GM12878 (cell line): ENCODE data around the gene NRSN1. TPM values are rescaled to one million over a fixed set of nuclear protein-coding genes. Genes with fewer than 3 reads are reported as not detected.

ENCODE experiments used
- IKZF2 ChIP-seq, 2 experiments: fragments of 450-650 bp; IDR thresholded peaks; 2 replicates each; pipeline ENCODE4 v1.6.1; 2017; ENCODE audit warnings: mild to moderate bottlenecking in 2 of 2, moderate library complexity in 2 of 2
- JUND ChIP-seq: IDR thresholded peaks from 2 replicates; pipeline ENCODE4 v1.6.1; 2012; ENCODE audit warnings: low read depth, mild to moderate bottlenecking, low read length, improper control_type of control experiment, moderate library complexity
- MTA3 ChIP-seq: IDR thresholded peaks from 2 replicates; pipeline ENCODE4 v1.6.1; 2012; ENCODE audit warnings: low read length, inconsistent platforms, borderline replicate concordance
- MXI1 ChIP-seq: fragments of 150-350 bp; IDR thresholded peaks from 2 replicates; pipeline ENCODE4 v1.6.1; 2011; ENCODE audit warnings: low read depth, mild to moderate bottlenecking, inconsistent platforms, low read length, improper control_type of control experiment
- NR2C1 ChIP-seq: fragments of 450-650 bp; IDR thresholded peaks from 2 replicates; pipeline ENCODE4 v1.6.1; 2017; ENCODE audit warnings: antibody characterized with exemption, mild to moderate bottlenecking, moderate library complexity
- RFX5 ChIP-seq: IDR thresholded peaks from 2 replicates; pipeline ENCODE4 v1.6.1; 2011; ENCODE audit warnings: low read depth, low read length, improper control_type of control experiment
- SIN3A ChIP-seq: IDR thresholded peaks from 2 replicates; pipeline ENCODE4 v1.6.1; 2012; ENCODE audit warnings: low read depth, low read length, improper control_type of control experiment
- STAT3 ChIP-seq: IDR thresholded peaks from 2 replicates; pipeline ENCODE4 v1.6.1; 2011; ENCODE audit warnings: low read depth, low read length, improper control_type of control experiment
- polyA plus RNA-seq, 11 experiments: library from polyadenylated mRNA; depleted of rRNA in 4 of 11; unstranded in 6 of 11; stranded (reverse) in 5 of 11; fragments of >200 nt; fragmentation: Nextera tagmentation in 4 of 11; fragmentation: Illumina TruSeq in 1 of 11; extraction: Ambion mirVana in 4 of 11; extraction: Trizol in 1 of 11; gene quantifications; 1 replicate in 1 of 11; 2 replicates in 10 of 11; pipeline versions ENCODE4 v1.2.1 to v1.2.3, GENCODE V29; 2011 to 2016; ENCODE audit warnings: inconsistent platforms in 2 of 11, missing spikeins in 2 of 11, low read depth in 1 of 11
- total RNA-seq, 4 experiments: library from RNA; depleted of rRNA in 3 of 4; stranded (reverse); fragments of >200 nt in 3 of 4; fragmentation: Illumina TruSeq in 1 of 4; extraction: Trizol in 1 of 4; gene quantifications; 2 replicates each; pipeline versions ENCODE4 v1.2.1 to v1.2.3, GENCODE V29; 2013 to 2021
- TF ChIP-seq, protein P1 (sequence below): IDR thresholded peaks from 2 replicates; pipeline ENCODE4 v1.6.1; 2012; ENCODE audit warnings: improper control_type of control experiment, low read depth, low read length; ENCODE audit not compliant: insufficient replicate concordance
- TF ChIP-seq, protein P2 (sequence below): fragments of 450-650 bp; IDR thresholded peaks from 2 replicates; pipeline ENCODE4 v1.6.1; 2017; ENCODE audit warnings: mild to moderate bottlenecking, low read depth, inconsistent platforms; ENCODE audit not compliant: poor library complexity, severe bottlenecking
- TF ChIP-seq, protein P3 (sequence below): fragments of 450-650 bp; formaldehyde crosslinking; IDR thresholded peaks from 2 replicates; pipeline ENCODE4 v1.4.0; 2020; ENCODE audit warnings: mild to moderate bottlenecking, moderate library complexity
- TF ChIP-seq, protein P4 (sequence below): fragments of 450-650 bp; IDR thresholded peaks from 2 replicates; pipeline ENCODE4 v1.6.1; 2018; ENCODE audit warnings: mild to moderate bottlenecking, low read depth, moderate library complexity; ENCODE audit not compliant: partially characterized antibody

Gene NRSN1
- total and polyA plus RNA-seq, 10 of the 15 experiments (the other 5 are each of a cell fraction or from before 2014, with no cell fraction given) = not detected

DNA sequence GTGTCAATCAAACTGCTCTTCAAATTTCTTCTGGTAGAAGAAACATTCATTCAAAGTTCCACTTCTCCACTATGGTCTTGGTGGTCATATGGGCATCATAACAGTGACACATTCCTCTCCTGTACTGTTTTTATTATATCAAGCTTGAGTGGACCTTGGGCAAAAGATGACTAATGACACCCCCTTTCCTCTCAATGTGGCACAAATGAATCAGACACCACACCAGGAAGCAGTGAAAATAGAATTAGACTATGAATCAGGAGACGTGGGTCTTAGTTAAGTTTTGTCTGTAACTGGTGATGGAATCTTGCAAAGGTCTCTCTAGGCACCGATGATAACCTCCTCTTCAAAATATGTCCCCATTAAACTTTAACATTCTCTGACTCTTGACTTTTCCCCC is 9.0 kb upstream of the NRSN1 start (continued):
- TF ChIP-seq, protein P1, sequence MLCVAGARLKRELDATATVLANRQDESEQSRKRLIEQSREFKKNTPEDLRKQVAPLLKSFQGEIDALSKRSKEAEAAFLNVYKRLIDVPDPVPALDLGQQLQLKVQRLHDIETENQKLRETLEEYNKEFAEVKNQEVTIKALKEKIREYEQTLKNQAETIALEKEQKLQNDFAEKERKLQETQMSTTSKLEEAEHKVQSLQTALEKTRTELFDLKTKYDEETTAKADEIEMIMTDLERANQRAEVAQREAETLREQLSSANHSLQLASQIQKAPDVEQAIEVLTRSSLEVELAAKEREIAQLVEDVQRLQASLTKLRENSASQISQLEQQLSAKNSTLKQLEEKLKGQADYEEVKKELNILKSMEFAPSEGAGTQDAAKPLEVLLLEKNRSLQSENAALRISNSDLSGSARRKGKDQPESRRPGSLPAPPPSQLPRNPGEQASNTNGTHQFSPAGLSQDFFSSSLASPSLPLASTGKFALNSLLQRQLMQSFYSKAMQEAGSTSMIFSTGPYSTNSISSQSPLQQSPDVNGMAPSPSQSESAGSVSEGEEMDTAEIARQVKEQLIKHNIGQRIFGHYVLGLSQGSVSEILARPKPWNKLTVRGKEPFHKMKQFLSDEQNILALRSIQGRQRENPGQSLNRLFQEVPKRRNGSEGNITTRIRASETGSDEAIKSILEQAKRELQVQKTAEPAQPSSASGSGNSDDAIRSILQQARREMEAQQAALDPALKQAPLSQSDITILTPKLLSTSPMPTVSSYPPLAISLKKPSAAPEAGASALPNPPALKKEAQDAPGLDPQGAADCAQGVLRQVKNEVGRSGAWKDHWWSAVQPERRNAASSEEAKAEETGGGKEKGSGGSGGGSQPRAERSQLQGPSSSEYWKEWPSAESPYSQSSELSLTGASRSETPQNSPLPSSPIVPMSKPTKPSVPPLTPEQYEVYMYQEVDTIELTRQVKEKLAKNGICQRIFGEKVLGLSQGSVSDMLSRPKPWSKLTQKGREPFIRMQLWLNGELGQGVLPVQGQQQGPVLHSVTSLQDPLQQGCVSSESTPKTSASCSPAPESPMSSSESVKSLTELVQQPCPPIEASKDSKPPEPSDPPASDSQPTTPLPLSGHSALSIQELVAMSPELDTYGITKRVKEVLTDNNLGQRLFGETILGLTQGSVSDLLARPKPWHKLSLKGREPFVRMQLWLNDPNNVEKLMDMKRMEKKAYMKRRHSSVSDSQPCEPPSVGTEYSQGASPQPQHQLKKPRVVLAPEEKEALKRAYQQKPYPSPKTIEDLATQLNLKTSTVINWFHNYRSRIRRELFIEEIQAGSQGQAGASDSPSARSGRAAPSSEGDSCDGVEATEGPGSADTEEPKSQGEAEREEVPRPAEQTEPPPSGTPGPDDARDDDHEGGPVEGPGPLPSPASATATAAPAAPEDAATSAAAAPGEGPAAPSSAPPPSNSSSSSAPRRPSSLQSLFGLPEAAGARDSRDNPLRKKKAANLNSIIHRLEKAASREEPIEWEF = no peak
- TF ChIP-seq MTA3 (no peak), IKZF2 (IDR thresholded peaks at IDR 0.05) (no peak), RFX5 (no peak), JUND (no peak), SIN3A (no peak), MXI1 (no peak), STAT3 (no peak), NR2C1 (no peak)
- TF ChIP-seq, protein P2, sequence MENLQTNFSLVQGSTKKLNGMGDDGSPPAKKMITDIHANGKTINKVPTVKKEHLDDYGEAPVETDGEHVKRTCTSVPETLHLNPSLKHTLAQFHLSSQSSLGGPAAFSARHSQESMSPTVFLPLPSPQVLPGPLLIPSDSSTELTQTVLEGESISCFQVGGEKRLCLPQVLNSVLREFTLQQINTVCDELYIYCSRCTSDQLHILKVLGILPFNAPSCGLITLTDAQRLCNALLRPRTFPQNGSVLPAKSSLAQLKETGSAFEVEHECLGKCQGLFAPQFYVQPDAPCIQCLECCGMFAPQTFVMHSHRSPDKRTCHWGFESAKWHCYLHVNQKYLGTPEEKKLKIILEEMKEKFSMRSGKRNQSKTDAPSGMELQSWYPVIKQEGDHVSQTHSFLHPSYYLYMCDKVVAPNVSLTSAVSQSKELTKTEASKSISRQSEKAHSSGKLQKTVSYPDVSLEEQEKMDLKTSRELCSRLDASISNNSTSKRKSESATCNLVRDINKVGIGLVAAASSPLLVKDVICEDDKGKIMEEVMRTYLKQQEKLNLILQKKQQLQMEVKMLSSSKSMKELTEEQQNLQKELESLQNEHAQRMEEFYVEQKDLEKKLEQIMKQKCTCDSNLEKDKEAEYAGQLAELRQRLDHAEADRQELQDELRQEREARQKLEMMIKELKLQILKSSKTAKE = no peak
- TF ChIP-seq, protein P3, sequence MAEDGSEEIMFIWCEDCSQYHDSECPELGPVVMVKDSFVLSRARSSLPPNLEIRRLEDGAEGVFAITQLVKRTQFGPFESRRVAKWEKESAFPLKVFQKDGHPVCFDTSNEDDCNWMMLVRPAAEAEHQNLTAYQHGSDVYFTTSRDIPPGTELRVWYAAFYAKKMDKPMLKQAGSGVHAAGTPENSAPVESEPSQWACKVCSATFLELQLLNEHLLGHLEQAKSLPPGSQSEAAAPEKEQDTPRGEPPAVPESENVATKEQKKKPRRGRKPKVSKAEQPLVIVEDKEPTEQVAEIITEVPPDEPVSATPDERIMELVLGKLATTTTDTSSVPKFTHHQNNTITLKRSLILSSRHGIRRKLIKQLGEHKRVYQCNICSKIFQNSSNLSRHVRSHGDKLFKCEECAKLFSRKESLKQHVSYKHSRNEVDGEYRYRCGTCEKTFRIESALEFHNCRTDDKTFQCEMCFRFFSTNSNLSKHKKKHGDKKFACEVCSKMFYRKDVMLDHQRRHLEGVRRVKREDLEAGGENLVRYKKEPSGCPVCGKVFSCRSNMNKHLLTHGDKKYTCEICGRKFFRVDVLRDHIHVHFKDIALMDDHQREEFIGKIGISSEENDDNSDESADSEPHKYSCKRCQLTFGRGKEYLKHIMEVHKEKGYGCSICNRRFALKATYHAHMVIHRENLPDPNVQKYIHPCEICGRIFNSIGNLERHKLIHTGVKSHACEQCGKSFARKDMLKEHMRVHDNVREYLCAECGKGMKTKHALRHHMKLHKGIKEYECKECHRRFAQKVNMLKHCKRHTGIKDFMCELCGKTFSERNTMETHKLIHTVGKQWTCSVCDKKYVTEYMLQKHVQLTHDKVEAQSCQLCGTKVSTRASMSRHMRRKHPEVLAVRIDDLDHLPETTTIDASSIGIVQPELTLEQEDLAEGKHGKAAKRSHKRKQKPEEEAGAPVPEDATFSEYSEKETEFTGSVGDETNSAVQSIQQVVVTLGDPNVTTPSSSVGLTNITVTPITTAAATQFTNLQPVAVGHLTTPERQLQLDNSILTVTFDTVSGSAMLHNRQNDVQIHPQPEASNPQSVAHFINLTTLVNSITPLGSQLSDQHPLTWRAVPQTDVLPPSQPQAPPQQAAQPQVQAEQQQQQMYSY = no peak
- TF ChIP-seq, protein P4, sequence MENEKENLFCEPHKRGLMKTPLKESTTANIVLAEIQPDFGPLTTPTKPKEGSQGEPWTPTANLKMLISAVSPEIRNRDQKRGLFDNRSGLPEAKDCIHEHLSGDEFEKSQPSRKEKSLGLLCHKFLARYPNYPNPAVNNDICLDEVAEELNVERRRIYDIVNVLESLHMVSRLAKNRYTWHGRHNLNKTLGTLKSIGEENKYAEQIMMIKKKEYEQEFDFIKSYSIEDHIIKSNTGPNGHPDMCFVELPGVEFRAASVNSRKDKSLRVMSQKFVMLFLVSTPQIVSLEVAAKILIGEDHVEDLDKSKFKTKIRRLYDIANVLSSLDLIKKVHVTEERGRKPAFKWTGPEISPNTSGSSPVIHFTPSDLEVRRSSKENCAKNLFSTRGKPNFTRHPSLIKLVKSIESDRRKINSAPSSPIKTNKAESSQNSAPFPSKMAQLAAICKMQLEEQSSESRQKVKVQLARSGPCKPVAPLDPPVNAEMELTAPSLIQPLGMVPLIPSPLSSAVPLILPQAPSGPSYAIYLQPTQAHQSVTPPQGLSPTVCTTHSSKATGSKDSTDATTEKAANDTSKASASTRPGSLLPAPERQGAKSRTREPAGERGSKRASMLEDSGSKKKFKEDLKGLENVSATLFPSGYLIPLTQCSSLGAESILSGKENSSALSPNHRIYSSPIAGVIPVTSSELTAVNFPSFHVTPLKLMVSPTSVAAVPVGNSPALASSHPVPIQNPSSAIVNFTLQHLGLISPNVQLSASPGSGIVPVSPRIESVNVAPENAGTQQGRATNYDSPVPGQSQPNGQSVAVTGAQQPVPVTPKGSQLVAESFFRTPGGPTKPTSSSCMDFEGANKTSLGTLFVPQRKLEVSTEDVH = no peak
